ENCODE measurements around the gene TRPM4. TPM values are rescaled to one million over a fixed set of nuclear protein-coding genes. Genes with fewer than 3 reads are reported as not detected.

TRPM4 gene
- total RNA-seq, 1 donor from 2014 or later, result 63.4 TPM

GRCh38 chr19:49224879-49225278, 67.3 kb downstream of the TRPM4 start:
- Histone ChIP-seq H3K36me3 (no peaks in the 10 kb centered on the region), H3K4me1 (no peaks in the 10 kb centered on the region), H3K27ac (no peak overlapping the region), H3K9me3 (no peaks in the 10 kb centered on the region), H3K4me3 (no peak overlapping the region), H3K27me3 (no peaks in the 10 kb centered on the region)
- intact Hi-C loops (cut with DNase I), result no loop called here
- DNase-seq (ENCODE audit: low spot score in 2 of 2), result no peak
- no peak for TF ChIP-seq CTCF (IDR thresholded peaks at IDR 0.05)

GRCh38 chr19:49229416-49229815, 71.8 kb downstream of the TRPM4 start:
- Histone ChIP-seq H3K27me3 (no peaks in the 10 kb centered on the region), H3K4me1 (no peaks in the 10 kb centered on the region), H3K36me3 (no peaks in the 10 kb centered on the region), H3K9me3 (no peaks in the 10 kb centered on the region), H3K27ac (no peak overlapping the region), H3K4me3 (no peak overlapping the region)
- TF ChIP-seq CTCF (IDR thresholded peaks at IDR 0.05), result no peak
- no peak for DNase-seq (ENCODE audit: low spot score in 2 of 2)
- intact Hi-C loops (cut with DNase I), result no loop called here

- no peak for TF ChIP-seq CTCF (IDR thresholded peaks at IDR 0.05)
- DNase-seq (ENCODE audit: low spot score in 2 of 2), result no peak
- no peaks in the 10 kb centered on the region for H3K4me1 ChIP-seq
- intact Hi-C loops (cut with DNase I), result no loop called here
- H3K4me3 ChIP-seq, result no peak overlapping the region
- no peak overlapping the region for H3K27ac ChIP-seq
- no peaks in the 10 kb centered on the region for H3K27me3 ChIP-seq
- H3K9me3 ChIP-seq, result no peaks in the 10 kb centered on the region
- H3K36me3 ChIP-seq, result no peaks in the 10 kb centered on the region
Measured at GRCh38 chr19:49231389-49231788, 73.8 kb downstream of the TRPM4 start.

- no peak for DNase-seq (ENCODE audit: low spot score in 2 of 2)
- no peak overlapping the region for H3K27ac ChIP-seq
- H3K36me3 ChIP-seq, result no peaks in the 10 kb centered on the region
- TF ChIP-seq CTCF (IDR thresholded peaks at IDR 0.05), result no peak
- no peak overlapping the region for H3K4me3 ChIP-seq
- no peaks in the 10 kb centered on the region for H3K4me1 ChIP-seq
- no peaks in the 10 kb centered on the region for H3K9me3 ChIP-seq
- H3K27me3 ChIP-seq, result no peaks in the 10 kb centered on the region
- intact Hi-C loops (cut with DNase I), result no loop called here
Measured at GRCh38 chr19:49231804-49232203, 74.2 kb downstream of the TRPM4 start.

GRCh38 chr19:49233163-49233562, 75.6 kb downstream of the TRPM4 start:
- no peaks in the 10 kb centered on the region for H3K9me3 ChIP-seq
- DNase-seq (ENCODE audit: low spot score in 2 of 2), result no peak
- no peak overlapping the region for H3K27ac ChIP-seq
- TF ChIP-seq CTCF (IDR thresholded peaks at IDR 0.05), result no peak
- H3K4me3 ChIP-seq, result no peak overlapping the region
- H3K27me3 ChIP-seq, result no peaks in the 10 kb centered on the region
- no peaks in the 10 kb centered on the region for H3K36me3 ChIP-seq
- H3K4me1 ChIP-seq, result no peaks in the 10 kb centered on the region
- intact Hi-C loops (cut with DNase I), result no loop called here

GRCh38 chr19:49241769-49242168, 84.2 kb downstream of the TRPM4 start:
- Histone ChIP-seq H3K4me3 (no peak overlapping the region), H3K36me3 (no peaks in the 10 kb centered on the region), H3K9me3 (no peaks in the 10 kb centered on the region), H3K27ac (no peak overlapping the region), H3K27me3 (no peaks in the 10 kb centered on the region), H3K4me1 (no peaks in the 10 kb centered on the region)
- intact Hi-C loops (cut with DNase I), result no loop called here
- TF ChIP-seq CTCF (IDR thresholded peaks at IDR 0.05), result no peak
- DNase-seq (ENCODE audit: low spot score in 2 of 2), result no peak

All from ascending aorta (tissue), 2 donors.